ELF-1 (cell line): ENCODE measurements around the gene ZNRD2.
"Not testable (repeated sequence)": the region's sequence is repeated elsewhere in the genome, so short reads cannot be mapped to it uniquely, and the experiment has no call there.

Experiments used
- DNase-seq: peaks from one replicate; pipeline ENCODE4 v3.0.0-alpha.2; 2016; ENCODE audit warnings: low read depth, low spot score

ZNRD2 gene

GRCh38 chr11:65555693-65556231 is 14.5 kb upstream of the ZNRD2 start:
- DNase-seq, result no peak

DNA sequence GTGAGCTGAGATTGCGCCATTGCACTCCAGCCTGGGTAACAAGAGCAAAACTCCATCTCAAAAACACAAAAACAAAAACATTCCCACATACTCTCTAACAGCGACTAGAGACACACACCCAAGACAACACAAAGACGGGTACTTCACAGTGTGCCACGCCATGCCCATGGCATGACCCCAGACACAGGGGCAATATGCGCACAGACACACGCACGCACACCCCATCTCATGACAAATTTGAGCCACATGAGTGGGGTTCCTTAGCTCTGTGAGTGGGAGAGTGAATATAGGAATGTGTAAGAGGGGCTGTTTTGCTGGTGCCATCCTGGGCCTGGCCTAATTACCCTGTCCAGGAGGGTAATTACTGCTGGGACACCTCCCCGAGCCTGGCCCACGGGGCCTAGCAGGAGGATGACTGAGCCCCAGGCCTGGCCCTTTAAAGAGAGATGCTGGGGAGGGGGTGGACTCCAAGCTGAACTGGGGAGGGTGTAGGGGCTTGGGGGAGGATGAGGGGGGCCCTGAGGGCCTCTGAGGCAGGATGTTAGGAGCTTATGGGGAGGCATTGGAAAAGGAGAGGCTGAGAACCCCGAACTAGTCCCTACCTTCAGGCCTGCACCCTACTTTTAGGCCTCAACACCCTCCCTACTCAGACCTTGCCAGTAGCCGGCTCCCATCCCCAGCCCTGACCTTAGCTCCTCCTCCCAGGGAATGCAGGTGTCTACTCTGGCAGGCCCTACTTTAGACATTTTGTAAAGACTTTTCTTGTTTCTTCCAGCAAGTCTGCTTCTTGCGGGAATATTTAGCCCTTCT is 13.6 kb upstream of the ZNRD2 start:
- no peak for DNase-seq

DNA sequence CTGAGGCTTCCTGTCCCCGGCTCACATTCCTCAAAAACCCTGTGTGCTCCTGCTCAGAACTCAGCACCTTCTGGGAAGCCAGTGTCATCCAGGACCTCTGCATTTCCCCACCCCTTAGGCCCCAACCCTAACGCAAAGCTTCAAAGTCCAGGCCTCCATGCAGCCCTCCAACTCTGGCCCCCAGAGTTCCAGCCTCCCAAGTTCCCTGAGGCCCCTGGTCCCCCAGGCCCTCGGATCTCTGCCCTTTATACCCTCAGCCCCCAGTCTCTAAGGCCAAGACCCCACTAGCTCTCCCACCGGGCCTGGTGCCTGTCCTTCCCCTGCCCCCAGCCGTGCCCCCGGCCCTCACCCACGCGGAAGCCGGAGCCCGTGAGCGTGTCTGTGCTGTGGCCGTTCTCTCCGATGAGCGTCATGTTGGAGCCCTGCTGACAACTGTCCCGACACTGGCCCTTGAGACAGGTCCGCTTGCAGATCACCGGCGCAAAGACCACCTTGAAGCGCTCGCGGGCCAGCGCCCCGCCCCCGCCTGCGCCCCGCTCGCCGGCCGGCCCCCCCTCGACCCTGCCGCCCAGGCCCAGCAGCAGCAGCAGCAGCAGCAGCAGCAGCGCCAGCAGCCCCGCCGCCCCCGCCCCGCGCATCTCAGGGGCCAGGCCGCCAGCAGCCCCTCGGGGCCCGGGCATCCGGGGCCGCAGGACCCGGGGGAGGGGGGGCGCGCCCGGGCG is 12.8 kb upstream of the ZNRD2 start:
- DNase-seq, result no peak

GRCh38 chr11:65558002-65558929 is 12.0 kb upstream of the ZNRD2 start, which contains the start of gene LTBP3:
Gene LTBP3, minus strand, starts transcription at chr11:65558359. Its CDS starts 400 bp downstream, at chr11:65557959.
- no peak for DNase-seq

GRCh38 chr11:65558930-65559509 is 11.3 kb upstream of the ZNRD2 start:
- DNase-seq, result no peak

GRCh38 chr11:65559535-65559934 is 10.7 kb upstream of the ZNRD2 start:
- no peak for DNase-seq

DNA sequence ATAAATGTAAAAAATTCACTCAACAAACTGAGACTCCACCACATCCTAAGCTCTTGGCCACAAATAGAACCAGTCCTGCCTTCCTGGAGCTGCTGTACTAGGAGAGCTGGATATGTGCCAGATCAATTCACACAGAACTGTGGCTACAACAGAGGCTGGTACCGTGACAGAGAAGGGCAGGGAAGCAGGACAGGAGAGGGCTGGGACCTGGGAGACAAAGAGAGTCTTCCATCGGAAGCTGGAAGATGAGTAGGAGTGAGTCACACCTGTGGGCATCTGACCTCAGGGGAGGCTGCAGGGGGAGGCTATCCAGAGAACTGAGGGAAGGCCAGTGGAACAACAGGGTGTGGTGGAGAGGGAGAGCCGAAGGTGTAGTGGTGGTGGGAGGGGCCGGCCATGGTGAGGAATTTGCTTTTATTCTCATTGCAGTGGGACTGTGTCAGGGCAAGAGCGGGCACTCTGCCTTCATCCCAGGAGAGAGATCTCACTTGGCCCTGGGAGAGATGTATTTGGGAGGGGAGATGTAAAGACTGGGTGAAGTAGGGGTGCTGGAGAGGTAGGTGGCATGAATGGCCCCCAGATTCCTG is 10.2 kb upstream of the ZNRD2 start:
- no peak for DNase-seq

DNA sequence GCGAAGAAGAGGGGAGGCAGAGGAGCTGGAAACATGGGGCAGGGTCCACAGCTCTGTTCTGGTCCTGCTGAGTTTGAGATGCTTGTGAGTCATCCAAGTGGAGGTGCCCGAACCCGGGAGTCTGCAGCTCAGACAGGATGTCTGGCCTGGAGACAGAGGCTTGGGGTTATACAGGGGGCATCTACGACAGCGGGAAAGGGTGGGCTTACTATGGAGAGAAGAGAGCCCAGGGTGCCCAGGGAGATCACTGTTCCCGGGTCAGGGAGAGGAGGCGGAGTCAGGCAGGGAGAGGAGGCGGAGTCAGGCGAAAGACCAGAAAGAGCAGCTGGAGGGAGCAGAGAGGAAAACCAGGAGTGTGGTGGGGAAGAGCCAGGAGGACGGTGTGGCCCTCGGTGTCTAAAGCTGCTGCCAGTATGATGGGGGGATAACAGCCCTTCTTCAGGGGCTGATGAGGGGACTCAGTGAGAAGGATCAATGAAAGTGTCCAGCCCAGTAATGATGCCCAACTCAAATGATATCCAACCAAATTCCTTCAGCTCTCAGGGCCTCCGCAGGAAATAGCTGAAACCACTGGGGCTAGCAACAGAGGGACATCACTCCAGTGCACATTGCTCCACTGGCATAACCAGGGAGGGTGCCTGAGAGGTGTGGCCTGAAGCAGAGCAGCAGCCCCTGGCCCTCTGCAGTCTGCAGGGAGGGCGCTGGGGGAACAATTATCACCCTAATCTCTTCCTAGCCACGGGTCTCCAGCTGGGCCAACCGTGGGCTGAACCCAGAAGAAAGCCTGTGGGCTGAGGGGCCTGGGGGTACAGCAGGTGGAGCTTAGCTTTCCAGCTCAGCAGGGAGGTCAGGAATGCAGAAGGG is 9.5 kb upstream of the ZNRD2 start:
- DNase-seq, result peak; percentile 72

DNA sequence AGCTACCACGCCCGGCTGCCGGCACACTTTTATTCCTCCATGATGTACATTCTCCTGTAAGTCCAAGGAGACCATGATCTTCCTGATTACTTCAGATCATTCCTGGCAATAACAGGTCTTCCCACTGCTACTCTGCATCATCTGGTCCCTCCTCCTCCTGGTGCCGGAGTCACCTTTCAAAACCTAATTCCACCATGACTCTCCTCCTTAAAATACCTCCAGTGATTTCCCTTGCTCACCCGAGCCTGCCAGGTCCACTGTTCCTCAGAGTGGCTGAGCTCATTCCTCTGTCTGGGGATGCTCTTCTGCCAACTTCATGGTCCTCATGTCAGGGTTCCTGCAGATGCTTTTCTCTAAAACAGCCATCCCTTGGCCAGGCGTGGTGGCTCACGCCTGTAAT is 8.3 kb upstream of the ZNRD2 start:
- no peak for DNase-seq

- no peak for DNase-seq
These were observed 7.5 kb upstream of the ZNRD2 start for GRCh38 chr11:65562788-65563187.

DNA sequence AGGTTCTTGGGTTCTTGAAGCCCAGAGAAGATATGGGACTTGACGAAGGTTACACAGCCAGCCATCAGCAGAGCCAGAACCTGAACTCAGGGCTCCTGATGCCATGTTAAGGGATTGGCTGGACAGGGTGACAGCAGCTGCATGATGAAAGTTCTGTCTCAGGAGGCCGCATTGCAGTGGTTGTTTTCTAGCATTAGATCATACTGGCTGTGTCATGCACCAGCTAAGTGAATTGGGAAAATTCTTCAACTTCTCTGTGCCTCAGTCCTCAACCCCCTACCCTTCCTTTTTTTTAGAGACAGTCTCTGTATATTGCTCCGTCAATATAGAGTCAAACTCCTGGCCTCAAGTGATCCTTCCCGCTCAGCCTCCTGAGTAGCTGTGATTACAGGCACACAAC is 6.7 kb upstream of the ZNRD2 start:
- DNase-seq, result no peak

GRCh38 chr11:65564879-65565559 is 5.3 kb upstream of the ZNRD2 start:
- DNase-seq, result not testable (repeated sequence)

DNA sequence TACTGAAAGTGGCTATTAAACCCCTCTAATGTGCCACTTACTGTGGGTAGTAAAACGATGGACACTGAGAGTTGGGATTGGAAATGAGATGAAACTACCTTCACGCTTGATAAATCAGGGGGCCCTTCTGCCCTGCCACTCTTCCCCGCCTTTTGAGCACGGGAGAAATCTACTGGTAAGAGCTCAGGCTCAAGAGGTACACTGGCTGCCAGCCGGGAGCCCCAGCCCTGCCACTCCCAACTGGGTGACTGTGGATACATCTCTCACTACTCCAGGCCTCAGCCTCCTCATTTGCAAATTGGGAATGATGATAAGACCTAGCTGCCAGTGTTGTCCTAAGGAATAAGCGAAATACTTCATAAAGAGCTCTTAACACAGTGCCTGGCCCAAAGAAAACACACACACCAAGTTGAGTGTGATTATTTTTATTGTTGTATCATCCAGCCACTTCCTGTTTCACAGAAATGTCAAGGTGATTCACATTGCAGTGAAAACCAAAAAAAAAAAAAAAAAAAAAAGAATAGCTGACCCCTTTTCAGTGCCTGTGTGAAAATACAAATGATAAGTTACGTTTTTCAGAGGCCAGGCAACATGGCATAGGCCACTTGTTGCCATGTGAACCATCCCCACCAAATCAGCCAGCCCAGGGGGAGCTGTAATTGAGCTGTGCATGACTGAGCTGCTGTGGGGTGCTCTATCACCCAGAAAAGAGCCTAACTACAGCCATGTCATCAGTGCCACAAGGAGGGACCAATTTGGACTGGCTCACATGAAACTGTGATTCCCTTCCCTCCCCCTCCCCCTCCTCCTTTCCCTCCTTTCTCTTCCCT is 4.4 kb upstream of the ZNRD2 start:
- no peak for DNase-seq

- no peak for DNase-seq
These were observed 909 bp upstream of the ZNRD2 start for GRCh38 chr11:65569164-65569972.

GRCh38 chr11:65571420-65571819 is 1.1 kb downstream of the ZNRD2 start:
- no peak for DNase-seq

GRCh38 chr11:65571940-65572339 is 1.7 kb downstream of the ZNRD2 start:
- DNase-seq, result peak; percentile 78

DNA sequence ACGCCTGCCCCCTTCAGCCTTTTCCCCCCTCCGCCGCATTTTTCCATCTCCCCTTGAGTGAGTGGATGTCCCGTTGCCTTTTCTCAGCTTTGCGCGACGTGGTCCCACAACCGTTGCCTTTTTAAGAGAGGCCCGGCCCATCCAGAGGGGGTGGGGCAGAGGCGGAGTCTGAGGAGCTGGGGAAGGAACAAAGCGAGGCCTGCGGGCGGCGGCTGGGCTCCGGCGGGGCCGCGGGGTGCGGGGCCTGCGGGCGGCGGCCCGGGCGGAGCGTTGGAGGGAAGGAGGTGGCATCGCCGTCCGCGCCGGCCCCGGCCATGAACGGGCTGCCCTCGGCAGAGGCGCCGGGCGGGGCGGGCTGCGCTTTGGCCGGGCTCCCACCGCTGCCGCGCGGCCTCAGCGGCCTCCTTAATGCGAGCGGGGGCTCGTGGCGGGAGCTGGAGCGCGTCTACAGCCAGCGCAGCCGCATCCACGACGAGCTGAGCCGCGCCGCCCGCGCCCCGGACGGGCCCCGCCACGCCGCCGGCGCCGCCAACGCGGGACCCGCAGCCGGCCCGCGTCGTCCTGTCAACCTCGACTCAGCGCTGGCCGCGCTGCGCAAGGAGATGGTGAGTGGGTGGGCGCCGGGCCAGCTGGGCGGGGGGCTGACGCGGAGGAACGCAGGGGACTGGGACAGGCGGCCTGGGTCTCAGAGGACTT is 2.2 kb downstream of the ZNRD2 start, which contains the start of gene FAM89B:
Gene FAM89B, plus strand, starts transcription at position 183 of the 696 bp plus-strand sequence. Its CDS starts 132 bp downstream, at position 315.
- peak; percentile 69 for DNase-seq
